Astrocyte (in vitro differentiated cells and primary cell): ENCODE results near the gene IL16.

Experiments
- CTCF ChIP-seq: IDR thresholded peaks from 2 replicates; pipeline ENCODE4 v1.5.1; 2011; ENCODE audit warnings: low read depth, mild to moderate bottlenecking, inconsistent platforms, low read length, moderate library complexity; ENCODE audit not compliant: insufficient read depth
- EZH2 ChIP-seq: IDR thresholded peaks from 2 replicates; pipeline ENCODE4 v1.6.1; 2012; ENCODE audit warnings: mild to moderate bottlenecking, low read length, inconsistent platforms; ENCODE audit not compliant: insufficient read depth

- TF ChIP-seq CTCF (no peak), EZH2 (no peak)
Observed at GRCh38 chr15:81289910-81290309, 93.2 kb downstream of the IL16 start.
